Measurements from ENCODE around the gene RPS27L. TPM values are rescaled to one million over a fixed set of nuclear protein-coding genes. Genes with fewer than 3 reads are reported as not detected.

RPS27L gene
- total RNA-seq, 1 experiment from 2014 or later: 77.0 TPM

- H2AFZ ChIP-seq: no peak overlapping the region
- H3K9me3 ChIP-seq (ENCODE audit: insufficient read depth, low read depth): no peaks in the 10 kb centered on the region
- POLR2A ChIA-PET (ENCODE audit: unreplicated experiment): no interaction called here
- no peaks in the 10 kb centered on the region for H3K36me3 ChIP-seq (ENCODE audit: low read depth)
- intact Hi-C loops (cut with micrococcal nuclease; ENCODE audit: unreplicated experiment): no loop called here
- no peak overlapping the region for H3K4me3 ChIP-seq
- H3K27me3 ChIP-seq (ENCODE audit: insufficient read depth, low read depth): no peaks in the 10 kb centered on the region
- H3K9me2 ChIP-seq (ENCODE audit: insufficient read depth): no peaks in the 10 kb centered on the region
- no peak overlapping the region for H3K4me2 ChIP-seq
- no TSS peak for BruUV-seq (replicated peaks)
- H4K20me1 ChIP-seq (ENCODE audit: insufficient read depth): no peaks in the 10 kb centered on the region
- no peak for DNase-seq
- peaks cover 14% of the 10 kb centered on the region for H3F3A ChIP-seq (ENCODE audit: insufficient read depth, low read depth)
- peaks cover 36% of the 10 kb centered on the region for H3K79me2 ChIP-seq (ENCODE audit: low read depth)
- TF ChIP-seq CTCF (conservative IDR thresholded peaks at IDR 0.05) (no peak), EZH2 (IDR thresholded peaks at IDR 0.05; ENCODE audit: low read depth) (no peak)
- H3K4me1 ChIP-seq (replicated peaks; ENCODE audit: insufficient read depth): peaks cover 35% of the 10 kb centered on the region
- CTCF ChIA-PET: interaction anchor here (0.6 kb wide), 1 partner anchor 12 kb away, joined by 3 read pairs; no protein-coding TSS in a partner anchor
- no peak overlapping the region for H3K27ac ChIP-seq
These were observed 40.3 kb upstream of the RPS27L start for GRCh38 chr15:63197626-63198025.

GRCh38 chr15:63196842-63197241 is 39.6 kb upstream of the RPS27L start:
- Histone ChIP-seq H3K27me3 (ENCODE audit: insufficient read depth, low read depth) (no peaks in the 10 kb centered on the region), H3K4me2 (no peak overlapping the region), H3K4me3 (no peak overlapping the region), H3F3A (ENCODE audit: insufficient read depth, low read depth) (peaks cover 14% of the 10 kb centered on the region), H3K4me1 (replicated peaks; ENCODE audit: insufficient read depth) (peaks cover 37% of the 10 kb centered on the region), H3K79me2 (ENCODE audit: low read depth) (peaks cover 43% of the 10 kb centered on the region), H2AFZ (no peak overlapping the region), H3K9me2 (ENCODE audit: insufficient read depth) (no peaks in the 10 kb centered on the region), H4K20me1 (ENCODE audit: insufficient read depth) (no peaks in the 10 kb centered on the region), H3K9me3 (ENCODE audit: insufficient read depth, low read depth) (no peaks in the 10 kb centered on the region), H3K27ac (no peak overlapping the region), H3K36me3 (ENCODE audit: low read depth) (no peaks in the 10 kb centered on the region)
- ChIA-PET CTCF (interaction anchor here (0.6 kb wide), 1 partner anchor 13 kb away, joined by 3 read pairs; no protein-coding TSS in a partner anchor), POLR2A (ENCODE audit: unreplicated experiment) (no interaction called here)
- no peak for TF ChIP-seq CTCF (conservative IDR thresholded peaks at IDR 0.05)
- TF ChIP-seq EZH2 (IDR thresholded peaks at IDR 0.05; ENCODE audit: low read depth): no peak
- intact Hi-C loops (cut with micrococcal nuclease; ENCODE audit: unreplicated experiment): no loop called here
- no peak for DNase-seq
- no TSS peak for BruUV-seq (replicated peaks)

GRCh38 chr15:63195569-63196015 is 38.3 kb upstream of the RPS27L start:
- Histone ChIP-seq H3F3A (ENCODE audit: insufficient read depth, low read depth) (peaks cover 14% of the 10 kb centered on the region), H3K9me3 (ENCODE audit: insufficient read depth, low read depth) (no peaks in the 10 kb centered on the region), H3K4me3 (no peak overlapping the region), H3K9me2 (ENCODE audit: insufficient read depth) (no peaks in the 10 kb centered on the region), H4K20me1 (ENCODE audit: insufficient read depth) (no peaks in the 10 kb centered on the region), H3K36me3 (ENCODE audit: low read depth) (no peaks in the 10 kb centered on the region), H3K27me3 (ENCODE audit: insufficient read depth, low read depth) (no peaks in the 10 kb centered on the region), H3K79me2 (ENCODE audit: low read depth) (peaks cover 53% of the 10 kb centered on the region), H3K4me1 (replicated peaks; ENCODE audit: insufficient read depth) (peaks cover 47% of the 10 kb centered on the region), H3K27ac (no peak overlapping the region), H2AFZ (no peak overlapping the region), H3K4me2 (no peak overlapping the region)
- POLR2A ChIA-PET (ENCODE audit: unreplicated experiment): no interaction called here
- no peak for TF ChIP-seq CTCF (conservative IDR thresholded peaks at IDR 0.05)
- no peak for TF ChIP-seq EZH2 (IDR thresholded peaks at IDR 0.05; ENCODE audit: low read depth)
- CTCF ChIA-PET: no interaction called here
- no peak for DNase-seq
- BruUV-seq (replicated peaks): no TSS peak
- intact Hi-C loops (cut with micrococcal nuclease; ENCODE audit: unreplicated experiment): no loop called here
